GM19025 (cell line): Measurements from ENCODE around the gene GRM1.
"Not testable (repeated sequence)": the region's sequence is repeated elsewhere in the genome, so short reads cannot be mapped to it uniquely, and the experiment has no call there.

ENCODE experiments used
- ATAC-seq: cut with Tn5 transposase; IDR thresholded peaks from one replicate; pipeline ENCODE4 v1.9.1; 2021; ENCODE audit warnings: mild to moderate bottlenecking, low read depth, moderate library complexity; ENCODE audit not compliant: unreplicated experiment

Gene GRM1

GRCh38 chr6:146267447-146267846 lies 238.6 kb downstream of the GRM1 start:
- no peak for ATAC-seq

DNA sequence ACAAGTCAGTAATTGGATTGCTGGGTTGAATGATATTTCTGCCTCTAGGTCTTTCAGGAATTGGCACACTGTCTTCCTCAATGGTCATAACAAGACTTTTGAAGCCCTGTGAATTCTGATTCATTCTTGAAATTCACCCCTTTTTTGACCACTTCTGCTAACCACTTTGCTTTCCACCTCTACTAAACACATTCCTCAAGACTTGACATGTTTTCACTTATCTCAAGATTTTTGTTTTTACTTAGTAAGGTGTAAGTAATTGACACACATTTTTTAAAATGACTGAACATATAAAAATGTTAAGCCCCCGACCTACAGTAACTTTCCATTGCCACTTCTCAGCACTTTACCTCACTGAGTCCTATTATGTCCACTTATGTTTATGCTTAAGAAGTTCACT lies 239.1 kb downstream of the GRM1 start:
- ATAC-seq, result no peak

GRCh38 chr6:146269482-146269881 lies 240.6 kb downstream of the GRM1 start:
- no peak for ATAC-seq

GRCh38 chr6:146271163-146271562 lies 242.3 kb downstream of the GRM1 start:
- not testable (repeated sequence) for ATAC-seq

DNA sequence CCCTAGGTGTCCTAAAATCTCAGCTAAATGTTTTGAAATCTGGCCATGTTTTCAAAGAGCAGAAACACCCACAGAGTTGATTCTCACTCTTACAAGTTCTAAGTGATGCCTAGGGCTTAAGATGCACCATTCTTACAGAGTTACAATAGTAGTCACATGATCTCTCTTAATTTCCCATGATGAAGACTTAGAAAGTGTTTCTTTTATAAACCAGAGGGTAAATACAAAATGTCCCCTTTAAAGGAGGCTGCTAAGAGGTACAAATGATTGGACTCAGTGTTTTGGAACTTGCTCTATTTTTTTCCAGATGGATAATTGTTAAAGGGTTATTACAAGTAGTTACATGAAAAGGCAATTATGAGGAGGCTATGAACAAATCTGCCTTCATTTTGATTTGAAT lies 244.6 kb downstream of the GRM1 start:
- ATAC-seq, result no peak

GRCh38 chr6:146277142-146277541 lies 248.3 kb downstream of the GRM1 start:
- ATAC-seq, result no peak

DNA sequence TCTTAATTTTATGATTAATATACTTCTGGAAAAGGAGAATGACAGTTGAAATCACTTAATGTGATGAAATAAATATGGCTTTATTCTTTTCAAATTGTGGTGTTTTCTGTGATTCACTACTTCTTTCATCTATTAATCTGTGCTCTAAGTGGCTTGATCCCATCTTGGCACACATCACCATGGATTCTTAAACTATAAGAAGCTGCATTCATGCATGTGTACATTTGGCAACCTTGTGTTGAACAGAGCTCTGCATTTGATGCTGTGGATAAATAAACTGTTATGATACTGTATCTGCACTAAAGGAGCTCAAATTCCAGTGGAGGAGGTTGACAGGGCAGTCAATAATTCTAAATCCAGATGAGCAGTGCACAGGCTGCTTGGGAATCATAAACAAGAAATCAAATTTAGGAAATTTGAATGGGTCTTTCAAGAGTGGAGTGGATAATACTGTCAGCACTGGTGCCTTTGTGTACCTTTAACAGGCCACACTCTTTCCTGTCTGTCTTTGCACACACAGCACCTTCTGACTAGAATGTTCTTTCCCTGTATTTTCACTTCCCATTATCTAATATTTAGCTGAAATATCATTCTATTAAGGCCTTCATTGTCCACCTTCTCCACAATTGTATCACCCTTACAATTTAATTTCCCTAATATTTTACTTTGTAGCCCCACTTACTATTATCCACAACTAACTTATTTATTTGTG lies 252.9 kb downstream of the GRM1 start:
- no peak for ATAC-seq

- no peak for ATAC-seq
Observed at GRCh38 chr6:146282837-146283236, 254.0 kb downstream of the GRM1 start.

- ATAC-seq, result no peak
Observed at GRCh38 chr6:146284311-146284710, 255.4 kb downstream of the GRM1 start.

DNA sequence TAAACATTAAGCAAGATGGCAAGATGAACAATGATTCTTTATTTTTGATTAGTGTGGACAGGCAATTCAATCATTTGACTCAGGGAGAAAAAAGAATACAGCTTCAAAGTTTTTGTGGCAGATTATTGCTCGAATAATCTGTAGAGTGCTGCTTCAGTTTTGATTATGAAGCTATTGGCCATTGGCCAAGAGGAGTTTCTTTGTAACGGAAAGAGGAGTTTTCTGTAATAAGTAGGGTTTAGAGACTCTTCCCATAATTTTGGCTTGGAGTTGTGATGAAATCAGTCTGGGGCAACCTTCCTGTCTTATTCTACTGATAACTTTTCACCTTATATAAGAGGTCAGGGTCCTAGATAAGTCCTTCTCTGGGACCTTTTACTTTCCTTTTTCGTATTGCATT lies 258.1 kb downstream of the GRM1 start:
- no peak for ATAC-seq

DNA sequence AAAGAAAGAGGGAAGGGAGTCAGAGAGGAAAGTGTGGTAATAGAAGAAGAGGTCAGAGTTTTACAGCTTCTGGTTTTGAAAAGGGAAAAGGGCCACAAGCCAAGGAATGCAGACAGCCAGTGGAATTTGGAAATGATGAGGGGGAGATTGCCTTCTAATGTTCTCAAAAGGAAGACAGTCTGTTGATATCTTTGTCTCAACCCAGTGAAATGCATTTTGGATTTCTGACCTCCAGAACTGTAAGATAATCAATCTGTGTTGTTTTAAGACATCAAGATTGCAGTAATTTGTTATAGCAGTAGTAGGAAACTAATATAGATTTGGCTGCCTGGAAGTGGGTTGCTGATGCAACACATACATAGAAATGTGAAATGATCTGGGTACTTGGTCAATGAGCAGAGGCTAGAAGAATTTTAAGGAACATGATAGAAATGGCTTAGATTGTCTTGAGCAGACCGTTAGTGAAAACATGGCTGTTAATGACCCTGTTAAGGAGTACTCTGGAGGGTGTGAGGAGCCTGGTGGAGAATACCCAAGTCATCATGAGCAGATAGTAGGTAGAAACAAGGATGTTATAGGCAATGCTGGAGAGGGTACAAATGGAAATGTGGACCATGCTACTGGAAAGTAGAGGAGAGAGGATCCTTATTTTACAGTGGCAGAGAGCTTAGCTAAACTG lies 259.0 kb downstream of the GRM1 start:
- ATAC-seq, result no peak

- ATAC-seq, result no peak
Observed at GRCh38 chr6:146289816-146290588, 261.1 kb downstream of the GRM1 start.

DNA sequence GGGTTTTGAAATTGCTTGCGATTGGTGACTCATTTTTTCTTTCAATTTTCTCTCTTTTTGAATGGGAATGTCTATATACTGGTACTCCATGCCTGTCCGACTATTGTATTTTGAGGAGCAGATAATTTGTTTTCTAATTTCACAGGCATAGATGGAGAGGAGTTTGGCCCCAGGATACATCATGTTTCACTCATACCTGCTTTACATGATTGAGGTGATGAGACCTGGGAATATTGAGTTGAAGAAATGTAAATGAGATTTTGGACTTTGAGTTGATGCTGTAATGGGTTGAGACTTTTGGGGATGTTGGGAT lies 261.7 kb downstream of the GRM1 start:
- ATAC-seq, result no peak

DNA sequence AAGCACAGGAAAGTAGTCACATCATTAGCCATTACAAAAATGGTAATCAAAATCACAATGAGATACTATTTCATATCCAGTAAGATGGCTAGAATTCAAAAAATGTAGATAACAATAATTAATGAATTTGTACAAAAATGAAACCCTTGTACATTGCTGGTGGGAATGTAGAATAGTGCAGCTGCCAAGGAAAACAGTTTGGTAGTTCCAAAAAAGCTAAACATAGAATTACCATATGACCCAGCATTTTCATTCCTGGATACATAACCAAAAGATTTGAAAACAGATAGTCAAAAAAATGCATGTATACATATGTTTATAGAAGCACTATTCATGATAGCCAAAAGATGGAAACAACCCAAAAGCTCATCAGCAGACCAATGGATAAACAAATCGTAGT lies 263.6 kb downstream of the GRM1 start:
- ATAC-seq, result no peak

GRCh38 chr6:146295695-146296094 lies 266.8 kb downstream of the GRM1 start:
- no peak for ATAC-seq

- ATAC-seq, result no peak
Observed at GRCh38 chr6:146297815-146298214, 269.0 kb downstream of the GRM1 start.

- no peak for ATAC-seq
Observed at GRCh38 chr6:146300521-146300920, 271.7 kb downstream of the GRM1 start.

GRCh38 chr6:146301764-146302163 lies 272.9 kb downstream of the GRM1 start:
- ATAC-seq, result no peak

GRCh38 chr6:146302994-146303393 lies 274.1 kb downstream of the GRM1 start:
- ATAC-seq, result no peak

DNA sequence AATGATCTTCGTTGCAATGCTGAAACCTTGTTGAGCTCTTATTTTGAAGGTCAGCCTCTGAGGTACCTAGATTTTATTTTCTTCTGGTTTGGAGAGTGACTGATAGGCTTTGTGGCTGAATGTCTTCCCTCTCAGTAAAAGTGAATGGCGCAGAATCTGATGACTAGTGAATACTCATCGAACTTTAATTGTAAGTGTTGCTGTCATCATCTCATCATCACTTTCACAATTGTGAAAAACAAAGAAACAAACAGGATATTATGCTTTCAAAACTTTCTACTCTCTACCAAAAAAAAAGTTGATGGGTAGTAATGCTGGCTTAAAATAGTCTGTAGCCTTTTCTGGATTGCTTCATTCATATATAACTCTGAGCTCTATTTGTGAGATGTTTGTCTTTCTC lies 275.3 kb downstream of the GRM1 start:
- no peak for ATAC-seq

DNA sequence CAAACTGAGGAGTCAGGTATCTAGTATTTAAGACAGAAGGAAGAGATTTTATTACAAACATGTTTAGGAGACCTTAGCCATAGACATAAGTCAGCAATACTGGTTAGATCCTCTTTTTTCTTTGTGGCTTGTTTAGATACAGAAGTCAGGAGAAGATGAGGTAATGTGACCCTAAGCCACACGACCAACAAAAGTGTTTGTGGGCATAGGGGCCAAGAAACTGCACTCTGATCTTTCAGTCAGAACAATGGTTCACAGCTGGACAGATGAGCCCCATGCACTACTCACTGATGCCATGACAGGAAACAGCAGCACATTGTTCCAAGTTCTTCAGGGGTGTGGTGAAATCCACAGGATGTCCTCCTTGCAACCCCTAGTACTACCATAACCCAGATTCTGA lies 276.2 kb downstream of the GRM1 start:
- no peak for ATAC-seq

DNA sequence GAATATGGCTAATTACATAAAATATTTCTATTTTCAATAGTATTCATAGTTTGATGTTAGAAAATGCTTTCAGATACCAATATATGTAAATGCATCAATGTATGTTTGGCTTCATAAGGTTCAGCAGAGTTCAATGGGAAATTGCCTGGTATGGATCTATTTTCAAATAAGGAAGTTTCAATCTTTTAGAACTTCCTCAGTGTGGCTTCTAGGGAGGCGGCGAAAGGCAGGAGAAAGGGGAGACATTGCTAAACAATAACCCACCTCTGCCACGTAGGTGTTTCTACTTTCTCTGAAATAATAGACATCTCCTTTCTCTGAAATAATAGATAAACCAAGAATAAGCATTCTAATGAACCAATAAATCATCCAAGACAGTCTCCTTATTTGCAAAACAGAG lies 277.1 kb downstream of the GRM1 start:
- ATAC-seq, result no peak
